Measurements from ENCODE around the gene RNF208.
A peak's percentile ranks its signal among the peaks of the same experiment; 100 is the strongest.

GRCh38 chr9:137227054-137227852, 5.2 kb upstream of the RNF208 start, which contains the start of gene RNF224:
- TF ChIP-seq, protein P1, sequence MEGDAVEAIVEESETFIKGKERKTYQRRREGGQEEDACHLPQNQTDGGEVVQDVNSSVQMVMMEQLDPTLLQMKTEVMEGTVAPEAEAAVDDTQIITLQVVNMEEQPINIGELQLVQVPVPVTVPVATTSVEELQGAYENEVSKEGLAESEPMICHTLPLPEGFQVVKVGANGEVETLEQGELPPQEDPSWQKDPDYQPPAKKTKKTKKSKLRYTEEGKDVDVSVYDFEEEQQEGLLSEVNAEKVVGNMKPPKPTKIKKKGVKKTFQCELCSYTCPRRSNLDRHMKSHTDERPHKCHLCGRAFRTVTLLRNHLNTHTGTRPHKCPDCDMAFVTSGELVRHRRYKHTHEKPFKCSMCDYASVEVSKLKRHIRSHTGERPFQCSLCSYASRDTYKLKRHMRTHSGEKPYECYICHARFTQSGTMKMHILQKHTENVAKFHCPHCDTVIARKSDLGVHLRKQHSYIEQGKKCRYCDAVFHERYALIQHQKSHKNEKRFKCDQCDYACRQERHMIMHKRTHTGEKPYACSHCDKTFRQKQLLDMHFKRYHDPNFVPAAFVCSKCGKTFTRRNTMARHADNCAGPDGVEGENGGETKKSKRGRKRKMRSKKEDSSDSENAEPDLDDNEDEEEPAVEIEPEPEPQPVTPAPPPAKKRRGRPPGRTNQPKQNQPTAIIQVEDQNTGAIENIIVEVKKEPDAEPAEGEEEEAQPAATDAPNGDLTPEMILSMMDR (optimal IDR thresholded peaks at IDR 0.05 in 1 of 3, IDR thresholded peaks at IDR 0.05 in 1 of 3, conservative IDR thresholded peaks at IDR 0.05 in 1 of 3; ENCODE audit: extremely low read depth in 1 of 3, insufficient read depth in 2 of 3, low read length in 3 of 3): peak in 2 of 3 experiments; percentile 91 to 94
- TF ChIP-seq EZH2 (IDR thresholded peaks at IDR 0.05; ENCODE audit: low read length): no peak
